Stimulated activated CD4-positive, alpha-beta T cell treated with anti-CD3 and anti-CD28 coated beads, Interleukin-15, amount 100 ng/mL, for 24 hours (primary cell): ENCODE measurements around the gene SLC1A6.
"Not testable (repeated sequence)": the region's sequence is repeated elsewhere in the genome, so short reads cannot be mapped to it uniquely, and the experiment has no call there.

Source experiments
- DNase-seq: peaks from one replicate; pipeline ENCODE4 v3.0.0-alpha.2; 2020

SLC1A6 gene

DNA sequence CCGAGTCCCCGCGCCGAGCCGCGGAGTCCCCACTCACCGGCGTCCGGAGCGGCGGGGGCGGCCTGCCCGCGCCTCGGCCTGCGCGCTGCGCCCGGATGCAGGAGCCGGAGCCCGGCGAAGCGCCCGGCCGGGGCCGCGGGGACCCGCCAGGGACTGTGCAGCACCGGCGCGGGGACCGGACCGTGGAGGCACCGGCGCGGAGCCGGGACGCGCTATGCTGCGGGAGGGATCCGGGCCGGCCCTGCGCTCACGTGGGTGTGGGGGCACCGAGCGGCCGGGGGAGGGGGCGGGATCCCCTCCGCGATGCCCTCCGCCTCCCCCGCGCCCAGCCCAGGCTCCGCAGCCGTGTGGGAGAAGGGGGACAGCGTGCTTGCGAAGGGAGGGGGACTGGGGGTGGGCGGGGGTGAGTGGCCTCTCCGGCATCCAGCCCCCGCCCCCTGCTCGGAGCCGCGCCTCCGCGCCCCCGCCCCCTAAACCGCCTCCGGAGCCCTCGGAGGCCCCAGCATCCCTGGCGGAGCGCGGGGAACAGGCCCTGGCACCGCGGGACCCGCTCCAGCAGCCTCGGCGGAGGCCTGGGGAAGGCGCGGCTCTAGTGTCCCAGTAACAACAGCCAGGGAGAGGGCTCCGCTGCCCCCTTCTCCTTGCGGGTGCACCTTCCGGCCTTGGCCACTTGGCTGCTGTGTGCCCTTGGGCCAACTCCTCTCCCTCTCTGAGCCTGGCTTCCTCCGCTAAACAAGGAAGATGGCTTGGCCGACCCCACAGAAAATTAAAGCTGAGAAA is at the start of gene SLC1A6:
Gene SLC1A6 (minus strand): TSS at position 389 of the 780 bp plus-strand sequence. CDS start 6,954 bp downstream, outside the sequence.
- DNase-seq, result peak; percentile 18

- DNase-seq, result no peak
These were observed 48.8 kb upstream of the SLC1A6 start for GRCh38 chr19:15028490-15028889.

GRCh38 chr19:15025217-15025616 is 45.6 kb upstream of the SLC1A6 start:
- DNase-seq, result no peak

DNA sequence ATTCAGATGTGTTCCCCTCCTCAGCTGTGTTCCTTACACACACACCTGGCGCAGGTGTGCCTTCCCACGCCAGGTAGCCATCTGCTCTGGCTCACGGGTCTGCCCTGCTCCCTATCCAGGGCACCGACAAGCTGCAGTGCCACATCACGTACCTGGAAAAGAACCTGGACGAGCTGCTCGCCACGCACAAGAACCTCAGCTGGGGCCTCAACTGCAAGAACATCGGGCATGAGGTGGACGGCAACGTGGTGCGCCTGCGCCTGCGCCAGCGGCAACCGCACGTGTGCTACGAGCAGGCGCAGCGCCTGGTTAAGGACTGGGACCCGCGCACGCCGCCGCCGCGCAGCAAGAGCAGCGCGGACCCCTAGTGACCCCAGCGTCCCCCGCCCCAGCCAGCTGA is 43.1 kb upstream of the SLC1A6 start:
- DNase-seq, result no peak

DNA sequence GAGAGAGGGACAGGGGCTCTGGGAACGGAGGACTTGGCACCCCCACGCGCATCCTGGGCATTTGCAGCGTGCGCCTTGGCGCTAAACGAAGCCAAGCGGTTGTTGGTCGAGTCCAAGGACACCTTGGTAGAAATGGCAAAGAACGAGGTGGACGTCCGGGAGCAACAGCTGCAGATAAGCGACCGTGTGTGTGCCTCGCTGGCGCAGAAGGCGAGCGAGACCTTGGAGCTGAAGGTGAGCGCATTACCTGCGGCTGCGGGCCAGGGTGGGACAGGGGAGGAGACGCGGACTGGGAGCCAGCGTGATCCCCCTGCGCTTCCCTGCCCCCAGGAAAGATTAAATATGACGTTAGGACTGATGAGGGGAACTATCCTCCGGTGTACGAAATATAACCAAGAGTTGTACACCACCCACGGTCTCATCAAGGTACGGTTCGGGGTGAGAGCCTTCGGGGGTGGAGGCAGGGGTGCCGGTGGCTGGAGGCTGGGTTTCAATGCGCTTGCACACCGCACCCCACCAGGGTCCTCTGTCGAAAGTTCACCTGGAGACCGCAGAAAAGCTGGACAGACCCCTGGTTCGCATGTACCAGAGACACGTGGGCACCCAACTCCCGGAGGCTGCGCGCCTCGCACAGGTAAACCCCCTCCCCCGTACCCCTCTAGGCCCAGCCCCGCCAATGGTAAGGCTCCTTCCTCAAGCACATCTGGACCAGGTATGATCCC is 41.8 kb upstream of the SLC1A6 start:
- no peak for DNase-seq

DNA sequence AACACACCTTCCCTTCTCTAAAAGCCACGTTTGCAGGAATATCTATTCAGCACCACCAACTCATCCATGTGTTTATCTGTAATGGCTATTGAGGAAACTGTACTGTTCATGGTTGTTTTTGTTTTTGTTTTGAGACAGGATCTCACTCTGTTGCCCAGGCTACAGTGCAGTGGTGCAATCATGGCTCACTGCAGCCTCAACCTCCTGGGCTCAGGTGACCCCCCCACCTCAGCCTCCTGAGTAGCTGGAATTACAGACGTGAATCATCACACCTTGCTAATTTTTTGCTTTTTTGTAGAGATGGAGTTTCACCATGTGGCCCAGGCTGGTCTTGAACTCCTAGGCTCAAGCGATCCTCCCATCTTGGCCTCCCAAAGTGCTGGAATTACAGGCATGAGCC is 39.2 kb upstream of the SLC1A6 start:
- DNase-seq, result not testable (repeated sequence)

DNA sequence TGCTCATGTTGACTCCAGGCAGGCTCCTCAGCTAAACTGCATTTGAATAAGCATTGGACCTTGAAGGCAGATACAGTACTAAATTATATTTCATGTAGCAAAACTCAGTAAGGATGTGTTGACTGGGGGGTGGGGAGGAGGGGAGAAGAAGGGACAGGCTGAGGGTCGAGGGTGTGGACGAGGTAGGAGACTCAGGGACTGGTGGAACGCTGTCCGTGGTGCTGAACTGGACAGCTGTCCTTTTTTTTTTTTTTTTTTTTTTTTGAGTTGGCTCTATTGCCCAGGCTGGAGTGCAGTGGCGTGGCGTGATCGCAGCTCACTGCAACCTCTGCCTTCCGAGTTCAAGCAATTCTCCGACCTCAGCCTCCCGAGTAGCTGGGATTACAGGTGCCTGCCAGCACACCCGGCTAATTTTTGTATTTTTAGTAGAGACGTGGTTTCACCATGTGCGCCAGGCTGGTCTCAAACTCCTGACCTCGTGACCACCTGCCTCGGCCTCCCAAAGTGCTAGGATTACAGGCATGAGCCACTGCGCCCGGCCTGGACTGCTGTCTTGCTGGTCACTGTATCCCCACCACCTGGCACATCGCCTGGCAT is 36.4 kb upstream of the SLC1A6 start:
- DNase-seq, result peak; percentile 8

- DNase-seq, result no peak
These were observed 34.9 kb upstream of the SLC1A6 start for GRCh38 chr19:15014579-15014978.

DNA sequence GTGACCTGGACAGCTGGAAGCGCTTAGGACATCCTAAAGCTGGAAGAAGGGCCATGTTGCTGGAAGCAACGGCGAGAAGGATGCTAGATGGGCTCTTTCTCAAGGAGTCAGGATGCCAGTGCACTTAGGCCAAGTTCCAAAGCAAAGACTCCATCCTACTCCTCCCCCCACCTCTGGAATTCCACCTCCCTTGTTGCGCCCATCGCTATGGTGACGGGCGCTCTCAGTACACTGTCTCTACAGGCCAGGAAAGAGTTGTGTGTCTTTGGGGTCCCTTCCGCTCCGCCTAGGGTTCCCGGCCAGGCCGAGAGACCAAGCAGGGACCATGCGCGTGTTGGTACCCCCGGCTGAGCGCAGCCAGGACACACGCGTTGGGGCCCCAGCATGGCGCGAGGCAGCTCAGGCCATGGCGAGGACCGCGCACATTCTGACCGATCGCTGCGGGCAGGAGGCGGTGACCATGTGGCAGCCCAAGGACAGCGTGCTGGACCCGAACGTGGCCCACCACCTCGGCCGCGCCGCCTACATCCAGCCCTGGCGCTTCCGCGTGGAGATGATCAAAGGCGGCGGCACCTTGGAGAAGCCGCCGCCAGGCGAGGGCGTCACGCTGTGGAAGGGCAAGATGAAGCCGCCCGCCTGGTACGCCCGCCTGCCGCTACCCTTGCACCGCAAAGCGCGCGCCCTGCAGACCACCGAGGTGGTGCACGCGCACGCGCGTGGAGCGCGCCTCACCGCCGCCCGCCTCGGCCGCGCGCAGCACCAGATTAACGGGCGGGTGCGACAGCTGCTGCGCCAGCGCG is 31.0 kb upstream of the SLC1A6 start:
- DNase-seq, result no peak

DNA sequence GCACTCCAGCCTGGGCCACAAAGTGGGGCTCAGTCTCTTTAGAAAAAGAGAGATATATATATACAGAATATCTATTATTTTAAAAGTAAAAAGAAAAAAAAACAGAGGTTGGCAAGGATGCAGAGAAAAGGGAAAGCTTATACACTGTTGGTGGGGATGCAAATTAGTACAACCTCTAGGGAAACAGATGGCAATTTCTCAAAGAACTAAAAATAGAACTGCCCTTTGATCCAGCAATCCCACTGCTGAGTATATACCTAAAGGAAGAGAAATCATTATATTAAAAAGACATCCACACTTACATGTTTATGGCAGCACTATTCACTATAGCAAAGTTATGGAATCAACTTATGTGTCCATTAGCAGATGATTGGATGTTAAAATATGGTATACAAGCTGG is 28.6 kb upstream of the SLC1A6 start:
- no peak for DNase-seq

DNA sequence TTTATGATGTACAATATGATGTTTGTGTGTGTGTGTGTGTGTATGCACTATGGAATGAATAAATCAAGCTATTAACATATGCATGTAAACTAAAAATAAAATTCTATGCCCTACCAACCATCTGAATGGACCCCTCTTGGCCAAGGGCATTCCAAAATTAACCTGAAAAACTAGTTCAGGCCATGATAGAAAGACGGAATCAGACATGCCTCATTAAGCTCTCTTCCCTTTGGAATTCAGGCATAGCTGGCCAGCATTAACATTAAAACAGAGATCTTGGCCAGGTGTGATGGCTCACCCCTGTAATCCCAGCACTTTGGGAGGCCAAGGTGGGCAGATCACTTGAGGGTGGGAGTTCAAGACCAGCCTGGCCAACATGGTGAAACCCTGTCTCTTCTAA is 18.3 kb upstream of the SLC1A6 start:
- DNase-seq, result no peak

GRCh38 chr19:14992780-14993179 is 13.1 kb upstream of the SLC1A6 start:
- no peak for DNase-seq

GRCh38 chr19:14985133-14985532 is 5.5 kb upstream of the SLC1A6 start:
- DNase-seq, result peak; percentile 5

DNA sequence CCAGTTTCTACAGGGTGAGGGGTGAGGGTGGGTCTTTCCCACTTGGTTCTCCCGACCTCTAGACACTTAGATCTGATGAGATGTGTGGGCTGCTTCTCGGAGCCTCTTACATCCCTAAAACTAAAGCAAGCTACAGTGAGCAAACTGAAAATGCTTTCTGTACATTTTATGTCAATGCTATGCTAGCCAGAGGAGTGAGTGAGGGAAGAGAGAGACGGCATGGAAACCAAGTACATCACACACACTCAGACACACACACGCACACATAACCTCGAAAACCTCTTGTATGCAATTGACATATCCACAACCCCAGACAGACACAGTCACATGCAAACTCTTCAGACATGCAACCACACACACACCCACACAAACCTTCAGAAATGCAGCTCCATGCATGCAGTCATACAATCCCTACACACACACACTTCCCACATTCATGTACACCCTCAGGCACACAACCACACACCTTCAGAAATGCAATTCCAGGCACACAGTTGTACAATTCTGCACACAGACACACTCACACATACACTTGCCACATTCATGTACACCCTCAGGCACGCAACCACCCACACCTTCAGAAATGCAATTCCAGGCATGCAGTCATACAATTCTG is 1.4 kb downstream of the SLC1A6 start:
- no peak for DNase-seq

DNA sequence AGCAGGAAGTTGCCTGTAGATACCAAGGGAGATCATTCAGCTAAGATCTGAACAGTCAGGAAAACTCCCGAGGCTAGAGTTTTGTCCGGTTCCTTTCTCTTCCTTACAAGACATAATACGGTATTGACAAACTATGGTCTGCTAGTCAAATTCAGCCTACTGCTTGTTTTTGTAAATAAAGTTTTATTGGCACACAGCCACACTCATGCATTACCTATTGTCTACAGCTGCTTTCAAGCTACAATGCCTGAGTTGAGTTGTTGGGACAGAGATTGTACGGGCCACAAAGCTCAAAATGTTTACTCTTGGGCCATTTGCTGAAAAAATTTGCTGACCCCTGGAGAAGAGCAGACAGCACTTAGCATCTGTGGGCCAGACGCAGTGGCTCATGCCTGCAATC is 2.5 kb downstream of the SLC1A6 start:
- DNase-seq, result no peak

- DNase-seq, result no peak
These were observed 5.2 kb downstream of the SLC1A6 start for GRCh38 chr19:14974488-14974887.

DNA sequence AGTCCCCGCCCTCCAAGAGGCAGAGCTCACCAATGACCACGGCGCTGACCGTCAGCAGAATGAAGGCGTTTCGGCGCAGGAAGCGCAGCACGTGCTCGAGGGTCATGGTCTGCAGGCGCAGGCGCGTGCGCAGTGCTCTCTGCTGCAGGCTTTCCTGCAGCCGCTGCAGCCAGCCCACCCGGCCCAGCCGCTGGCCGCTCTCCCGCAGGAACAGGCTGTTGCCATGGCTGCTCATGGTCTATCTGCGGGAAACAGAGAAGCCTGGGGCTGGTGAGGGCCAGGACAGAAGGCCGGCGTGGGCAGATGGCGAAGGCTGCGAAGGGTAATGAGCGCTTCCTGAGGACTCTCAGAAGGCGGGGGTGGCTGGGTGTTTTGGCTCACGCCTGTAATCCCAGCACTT is 7.0 kb downstream of the SLC1A6 start:
- DNase-seq, result no peak

- DNase-seq, result no peak
These were observed 8.2 kb downstream of the SLC1A6 start for GRCh38 chr19:14971474-14971873.

DNA sequence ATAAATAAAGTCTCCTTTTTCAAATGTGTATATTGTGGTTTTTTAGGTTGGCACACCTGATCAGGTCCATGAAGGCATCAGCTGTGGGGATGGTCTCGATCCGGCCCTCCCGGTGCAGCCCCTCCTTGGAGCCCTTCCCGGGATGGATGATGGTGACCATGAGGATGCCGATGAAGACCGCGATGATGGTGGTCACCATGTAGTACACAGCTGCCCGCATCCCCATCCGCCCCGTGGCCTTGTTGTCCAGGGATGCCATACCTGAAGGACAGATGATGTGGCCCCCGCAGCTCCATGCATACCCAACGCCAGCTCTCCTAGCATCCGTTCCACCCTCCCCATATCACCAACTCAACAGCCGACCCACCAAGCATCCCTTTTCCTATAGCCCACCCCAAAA is 11.4 kb downstream of the SLC1A6 start:
- DNase-seq, result no peak

DNA sequence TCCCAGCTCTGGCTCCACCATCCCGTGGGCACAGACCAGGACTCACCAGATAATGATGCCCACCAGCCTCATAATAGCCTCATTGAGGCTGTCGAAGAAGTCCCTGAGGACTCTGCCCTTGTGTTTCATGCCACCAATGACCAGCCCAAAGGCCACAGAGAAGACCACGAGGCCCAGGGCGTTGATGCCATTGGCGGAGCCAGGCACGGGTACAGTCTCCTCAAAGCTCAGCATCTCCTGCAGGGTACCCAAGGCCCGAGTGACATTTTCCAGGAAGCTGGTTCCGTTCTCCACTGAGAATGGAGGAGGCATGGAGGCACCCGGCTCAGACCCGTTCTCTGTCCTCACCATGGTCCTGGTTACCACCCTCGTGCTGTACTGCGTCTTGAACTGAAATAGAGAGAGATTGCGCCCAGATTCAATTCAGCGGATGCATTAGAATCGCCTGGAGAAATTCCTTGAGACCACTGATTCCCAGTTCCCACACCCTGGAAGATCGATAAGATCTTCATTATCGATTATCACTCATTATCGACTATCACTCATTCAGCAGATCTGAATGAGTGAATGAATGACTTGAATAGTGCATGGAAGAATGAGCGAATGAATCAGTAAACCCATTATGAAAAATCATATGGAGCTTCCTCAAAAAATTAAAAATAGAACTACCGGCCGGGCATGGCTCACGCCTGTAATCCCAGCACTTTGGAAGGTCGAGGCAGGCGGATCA is 17.5 kb downstream of the SLC1A6 start:
- DNase-seq, result no peak

DNA sequence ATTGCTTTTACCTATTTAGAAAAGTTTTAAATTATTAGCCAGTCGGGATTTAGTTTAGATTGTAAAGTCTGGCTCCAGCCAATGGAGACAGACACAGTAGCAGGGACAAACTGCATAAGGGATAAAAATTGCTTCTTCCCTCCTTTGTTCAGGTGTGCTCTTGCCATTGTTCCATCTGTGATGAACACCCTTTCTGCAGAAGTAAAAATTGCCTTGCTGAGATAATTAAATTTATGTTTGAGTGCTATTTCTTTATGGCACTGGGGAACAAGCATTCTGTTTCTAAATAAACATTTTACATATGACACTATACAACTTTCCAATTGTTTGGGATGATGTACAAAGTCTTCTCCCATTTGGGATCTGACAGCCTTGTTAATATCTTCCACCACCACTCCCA is 20.4 kb downstream of the SLC1A6 start:
- DNase-seq, result no peak

GRCh38 chr19:14957464-14957863 is 22.2 kb downstream of the SLC1A6 start:
- DNase-seq, result no peak
